Activated CD4-positive, alpha-beta T cell treated with anti-CD3 and anti-CD28 coated beads for 24 hours (primary cell): ENCODE measurements around the gene NEK10.

Experiments used
- DNase-seq, 2 donors: peaks; one replicate each; pipeline ENCODE4 v3.0.0-alpha.2; 2020; ENCODE audit warnings: low read depth in 2 of 2

The NEK10 gene

DNA sequence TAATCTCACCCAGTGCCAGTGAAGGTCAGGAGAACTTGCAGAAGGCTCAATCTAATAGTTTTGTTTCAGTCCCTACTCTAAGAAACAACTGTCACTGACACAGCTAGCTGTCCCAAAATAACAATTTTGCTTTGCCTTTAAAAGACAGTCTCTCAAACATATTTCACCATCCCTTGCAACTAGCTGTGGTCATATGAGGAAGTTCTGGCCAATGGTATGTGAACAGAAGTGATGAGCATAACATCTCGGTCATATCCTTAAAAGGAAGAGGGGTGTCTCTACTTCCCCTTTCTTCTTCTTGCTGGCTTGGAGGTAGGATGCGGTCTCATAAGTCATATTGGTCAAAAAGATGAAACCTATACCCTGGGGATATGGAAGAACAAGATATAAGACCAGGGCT lies 198.1 kb downstream of the NEK10 start:
- no peak for DNase-seq

- no peak for DNase-seq
Observed at GRCh38 chr3:27166888-27167287, 202.3 kb downstream of the NEK10 start.

DNA sequence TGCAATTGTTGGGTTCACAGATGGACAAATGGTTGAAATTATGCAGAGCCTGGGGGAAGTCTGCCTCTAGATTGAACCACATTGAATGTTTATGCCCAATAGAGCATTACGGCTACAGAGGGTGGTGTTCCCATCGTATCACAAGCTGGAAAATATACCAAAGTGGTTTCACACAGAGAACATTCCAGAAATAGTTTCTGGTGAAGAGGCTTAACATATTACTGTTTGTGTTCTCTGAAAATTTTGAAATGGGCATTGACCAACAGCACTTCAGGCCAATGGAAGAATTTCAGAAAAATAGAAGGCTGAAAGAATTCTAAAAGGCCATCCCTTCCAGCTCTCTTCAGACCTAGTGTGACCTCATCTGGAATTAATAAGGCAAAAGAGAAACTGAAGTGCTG lies 203.9 kb downstream of the NEK10 start:
- no peak for DNase-seq

DNA sequence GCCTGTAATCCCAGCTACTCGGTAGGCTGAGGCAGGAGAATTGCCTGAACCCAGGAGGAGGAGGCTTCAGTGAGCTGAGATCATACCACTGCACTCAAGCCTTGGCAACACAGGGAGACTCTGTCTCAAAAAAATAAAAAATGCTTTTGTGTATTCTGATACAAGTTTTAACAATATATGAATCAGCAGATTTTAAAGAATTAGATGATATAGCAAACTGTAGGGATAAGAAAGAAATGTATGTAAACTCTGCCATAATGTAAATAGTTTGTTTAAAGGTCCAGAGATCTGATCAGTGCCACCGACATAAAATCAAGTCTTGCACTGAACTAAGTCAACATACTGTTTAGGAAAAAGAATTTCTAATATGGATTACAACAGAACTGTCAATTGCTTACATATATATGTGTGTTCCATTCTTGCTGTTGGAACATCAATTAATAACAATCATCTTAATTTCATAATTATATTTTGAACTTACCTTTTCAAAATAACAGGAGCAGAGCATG lies 208.3 kb downstream of the NEK10 start:
- DNase-seq, result no peak

GRCh38 chr3:27160146-27160545 lies 209.0 kb downstream of the NEK10 start:
- DNase-seq, result no peak

DNA sequence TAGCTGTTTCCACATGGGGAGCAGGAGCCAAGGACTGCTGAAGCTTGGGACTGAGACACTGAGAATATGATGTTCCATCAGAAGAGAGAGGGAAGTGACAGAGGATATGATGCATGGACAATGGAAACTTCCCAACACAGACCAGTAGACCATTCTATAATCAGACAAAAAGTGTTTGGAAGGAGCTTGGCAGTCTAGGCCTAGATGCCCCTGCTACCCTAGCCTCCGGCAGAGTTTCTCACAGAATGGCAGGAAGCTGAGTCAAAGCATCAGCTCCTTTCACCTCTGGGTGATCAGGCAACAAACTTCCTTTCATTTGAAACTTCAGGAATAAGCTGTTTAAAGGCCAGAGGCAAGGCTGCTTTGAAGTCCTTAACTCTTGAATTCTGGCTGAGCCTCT lies 222.0 kb downstream of the NEK10 start:
- no peak for DNase-seq

DNA sequence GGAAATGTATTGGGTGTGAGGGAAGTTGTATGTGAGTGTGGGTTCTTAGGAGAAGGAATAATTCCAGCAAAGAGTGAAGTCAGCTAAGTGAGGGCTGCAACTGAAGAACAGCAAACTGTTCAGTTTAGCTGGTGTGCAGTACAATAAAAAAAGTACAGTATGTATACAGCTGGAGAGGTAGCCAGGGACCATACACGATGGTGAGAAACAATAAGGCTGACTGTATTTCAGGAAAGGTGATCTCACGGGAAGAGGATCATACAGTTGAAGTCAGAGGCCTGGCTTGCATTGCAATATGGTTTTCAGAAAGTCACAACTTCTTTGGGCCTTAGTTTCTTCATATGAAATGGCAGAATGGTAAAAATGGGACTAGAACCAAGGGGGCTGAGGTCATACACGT lies 222.4 kb downstream of the NEK10 start:
- no peak for DNase-seq

DNA sequence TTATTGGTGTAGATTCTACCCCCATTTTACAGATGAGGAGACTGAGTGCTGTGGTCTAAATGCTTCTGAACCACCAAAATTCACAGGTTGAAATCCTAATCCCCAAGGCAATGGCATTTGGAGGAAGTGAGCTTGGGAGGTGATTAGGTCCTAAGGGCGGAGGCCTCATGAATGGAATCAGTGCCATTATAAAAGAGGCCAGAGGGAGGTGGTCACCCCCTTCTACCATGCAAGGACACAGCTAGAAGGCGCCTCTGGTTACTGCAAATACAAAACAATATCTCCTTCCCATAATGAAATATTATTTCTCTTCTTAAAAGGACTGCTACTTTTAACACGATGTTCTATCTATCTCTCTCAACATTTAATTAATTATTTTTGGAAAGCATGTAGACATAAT lies 223.5 kb downstream of the NEK10 start:
- DNase-seq, result no peak

DNA sequence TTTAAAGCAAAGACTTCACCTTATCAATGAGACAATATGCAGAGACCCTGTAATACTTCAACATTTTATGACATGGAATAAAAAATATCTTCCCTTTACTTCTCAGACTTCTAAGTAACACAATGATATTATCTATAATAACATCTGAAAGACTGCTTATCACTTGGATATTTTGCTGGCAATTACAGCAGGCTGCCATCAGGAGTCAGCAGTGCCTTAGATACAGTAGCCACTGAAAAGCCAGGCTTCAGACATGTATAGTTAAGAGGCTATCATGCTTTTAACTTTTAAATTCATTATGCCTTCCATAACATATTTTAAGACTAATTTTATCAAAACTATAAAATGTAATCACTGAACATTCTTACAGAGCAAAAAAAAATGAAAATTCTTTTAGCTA lies 227.5 kb downstream of the NEK10 start:
- DNase-seq, result no peak

DNA sequence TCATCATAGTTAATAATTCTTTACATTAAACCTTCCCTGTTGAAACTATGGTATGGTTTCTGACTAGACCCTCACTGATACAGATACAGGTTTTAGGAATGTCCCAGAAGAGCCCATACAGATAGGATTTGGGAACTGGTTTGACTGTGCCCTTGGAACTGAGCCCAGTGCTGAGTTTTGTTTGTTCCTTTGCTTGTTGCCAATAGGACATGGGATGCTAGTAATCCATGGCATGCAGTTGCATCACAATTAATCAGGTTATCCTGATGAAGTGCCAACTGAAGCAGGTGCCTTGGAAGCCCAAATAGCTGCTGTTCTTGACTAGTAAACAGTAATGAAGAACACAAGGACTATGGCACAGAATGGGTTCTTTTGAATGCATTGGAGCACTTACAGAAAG lies 230.6 kb downstream of the NEK10 start:
- no peak for DNase-seq

GRCh38 chr3:27138005-27138404 lies 231.2 kb downstream of the NEK10 start:
- no peak for DNase-seq

GRCh38 chr3:27134171-27134796 lies 234.9 kb downstream of the NEK10 start:
- DNase-seq, result peak; percentile 33 to 44

DNA sequence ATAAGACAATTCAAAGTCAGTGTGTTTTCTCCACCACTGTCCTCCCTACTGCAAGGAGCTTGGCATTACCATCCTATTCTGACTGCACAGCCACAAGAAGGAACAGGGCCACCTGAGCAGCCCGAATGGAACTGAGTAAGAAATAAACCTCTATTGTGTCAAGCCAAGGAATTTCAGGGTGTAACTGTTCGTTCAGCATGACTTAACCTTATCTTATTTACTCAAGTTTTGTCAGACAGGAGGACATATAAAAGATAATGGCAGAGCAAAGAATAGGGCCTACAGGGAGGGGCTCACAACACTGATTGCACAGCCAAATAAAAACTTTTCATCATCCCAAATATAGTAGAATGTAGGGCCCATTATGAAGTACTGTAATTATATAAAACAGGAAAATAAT lies 236.1 kb downstream of the NEK10 start:
- DNase-seq, result no peak

DNA sequence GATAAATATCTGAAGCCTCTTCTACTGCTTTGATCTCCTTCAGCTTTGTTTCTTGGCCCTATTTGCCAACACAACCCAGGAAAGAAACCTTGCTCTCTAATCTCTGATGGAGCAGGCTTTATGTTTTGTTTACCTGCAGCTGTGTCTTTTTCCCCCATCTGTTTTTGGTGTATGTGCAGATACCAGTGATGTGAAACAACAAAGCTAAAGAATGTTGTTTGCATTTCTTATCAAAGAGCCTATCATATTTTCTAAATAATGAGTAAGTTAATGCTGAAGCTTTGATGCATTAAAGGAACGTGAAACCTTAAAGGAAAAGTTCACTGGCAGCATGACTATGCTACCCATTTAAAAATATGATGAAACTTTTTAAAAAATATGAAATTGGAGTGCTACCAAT lies 238.4 kb downstream of the NEK10 start:
- DNase-seq, result no peak

GRCh38 chr3:27127879-27128278 lies 241.3 kb downstream of the NEK10 start:
- no peak for DNase-seq

GRCh38 chr3:27127195-27127594 lies 242.0 kb downstream of the NEK10 start:
- no peak for DNase-seq

- DNase-seq, result no peak
Observed at GRCh38 chr3:27125821-27126501, 243.2 kb downstream of the NEK10 start.

GRCh38 chr3:27119639-27120038 lies 249.5 kb downstream of the NEK10 start:
- no peak for DNase-seq

DNA sequence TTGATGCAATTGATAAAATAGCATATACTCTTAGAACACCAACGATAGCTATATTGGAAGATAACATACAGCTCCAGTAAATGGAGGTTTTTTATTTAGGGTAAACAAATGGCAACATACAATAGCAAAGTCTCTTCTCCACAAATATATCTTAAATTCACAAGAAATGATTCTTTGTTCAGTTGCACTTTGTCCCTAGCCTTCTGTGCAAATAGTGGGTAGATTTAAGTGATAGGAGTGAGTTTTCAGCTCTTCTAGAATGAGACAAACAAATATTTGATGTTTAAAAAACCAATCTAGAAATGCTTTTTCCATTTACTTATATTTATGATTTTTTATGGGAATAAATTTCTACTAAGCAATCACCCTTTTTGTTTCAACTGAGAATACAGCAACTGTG lies 253.8 kb downstream of the NEK10 start:
- no peak for DNase-seq

- DNase-seq, result no peak
Observed at GRCh38 chr3:27114684-27115083, 254.5 kb downstream of the NEK10 start.

DNA sequence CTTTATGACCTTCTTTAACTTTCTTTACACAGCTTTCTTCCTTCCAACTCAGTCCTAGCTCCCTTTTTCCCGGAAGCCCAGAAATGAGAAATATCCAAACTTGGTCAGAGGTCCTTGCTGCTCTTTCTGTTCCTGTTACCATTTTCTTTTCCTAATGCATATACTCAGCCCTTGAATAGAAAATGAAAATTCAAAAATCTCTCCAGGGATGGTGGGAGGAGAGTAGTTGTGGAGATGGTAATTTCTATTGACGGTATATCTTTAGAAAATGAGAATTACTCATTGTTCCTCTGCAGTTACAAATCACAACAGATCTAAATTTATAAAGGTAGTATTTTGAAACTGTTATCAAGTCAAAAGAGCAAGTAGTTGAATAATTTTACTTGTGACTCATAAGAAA lies 255.1 kb downstream of the NEK10 start:
- no peak for DNase-seq

GRCh38 chr3:27110020-27110419 lies 259.2 kb downstream of the NEK10 start:
- no peak for DNase-seq

DNA sequence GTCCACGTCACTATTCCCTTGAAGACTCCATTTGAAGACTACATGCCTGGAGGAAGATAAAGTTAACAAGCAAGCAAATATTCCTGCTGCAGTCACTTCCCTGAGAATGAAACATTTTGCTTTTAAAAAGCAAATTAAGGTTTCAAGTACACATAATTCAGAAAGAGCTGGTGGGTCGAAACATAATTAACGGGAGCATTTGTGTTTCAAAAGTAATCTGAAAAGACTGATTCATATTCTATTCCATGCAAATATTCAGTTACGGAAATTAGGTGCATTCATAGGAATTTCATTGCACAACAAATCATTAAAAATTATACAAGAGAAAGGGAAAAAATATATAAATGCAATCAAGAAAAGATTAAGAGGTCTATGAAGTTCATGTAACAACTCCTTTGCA lies 260.9 kb downstream of the NEK10 start:
- no peak for DNase-seq

- DNase-seq, result no peak
Observed at GRCh38 chr3:27105904-27106303, 263.3 kb downstream of the NEK10 start.
